SK-N-SH (cell line): ENCODE data around the gene EMP1. TPM values are rescaled to one million over a fixed set of nuclear protein-coding genes. Genes with fewer than 3 reads are reported as not detected.

Experiments
- CTCF ChIA-PET: fragments of 300-600, 350-600 bp; formaldehyde crosslinking; extraction: SDS; loops from one replicate; lab custom pipeline; 2021; lab: Yijun Ruan, JAX
- POLR2A ChIA-PET: fragments of 350-600 bp; sonication (Branson Sonifier 250); formaldehyde crosslinking; extraction: SDS; loops from one replicate; lab custom pipeline; 2020; ENCODE audit warnings: antibody characterized with exemption, inconsistent platforms; lab: Yijun Ruan, JAX
- DNase-seq: peaks from one replicate; pipeline ENCODE4 v3.0.0; 2012
- H2AFZ ChIP-seq: fragments of 200-600 bp; sonication (generic); 2 replicates; pipeline ENCODE4 v1.8.1; 2016; ENCODE audit warnings: antibody characterized with exemption, mild to moderate bottlenecking, low read depth
- H3F3A ChIP-seq: fragments of 200-600 bp; sonication (generic); replicated peaks from 2 replicates; pipeline ENCODE3; 2016; ENCODE audit warnings: antibody characterized with exemption, mild to moderate bottlenecking; ENCODE audit not compliant: insufficient read depth
- H3K27ac ChIP-seq, 2 experiments: fragments of 200-500 bp in 1 of 2; fragments of 200-600 bp in 1 of 2; sonication (Bioruptor generic) in 1 of 2; sonication (generic), shearing (Covaris generic) in 1 of 2; 2 replicates each; pipeline versions ENCODE4 v1.5.1 to v1.6.1; 2014 to 2016; ENCODE audit warnings: low read depth in 2 of 2, inconsistent platforms in 1 of 2, low read length in 1 of 2, mild to moderate bottlenecking in 1 of 2, mixed read lengths in 1 of 2
- H3K27me3 ChIP-seq: fragments of 200-600 bp; sonication (generic), shearing (Covaris generic); 2 replicates; pipeline ENCODE4 v1.6.1; 2016; ENCODE audit warnings: mixed run types; ENCODE audit not compliant: insufficient read depth
- H3K36me3 ChIP-seq, 2 experiments: fragments of 200-500 bp in 1 of 2; fragments of 200-600 bp in 1 of 2; sonication (Bioruptor generic) in 1 of 2; sonication (generic) in 1 of 2; replicated peaks in 1 of 2; 2 replicates each; pipeline versions ENCODE3 to v1.5.1; 2014 to 2016; ENCODE audit warnings: low read length in 1 of 2, mild to moderate bottlenecking in 1 of 2; ENCODE audit not compliant: insufficient read depth in 2 of 2, control insufficient read depth in 1 of 2
- H3K4me1 ChIP-seq, 2 experiments: fragments of 200-500 bp in 1 of 2; fragments of 200-600 bp in 1 of 2; sonication (Bioruptor generic) in 1 of 2; sonication (generic), shearing (Covaris generic) in 1 of 2; 2 replicates each; pipeline versions ENCODE4 v1.5.1 to v1.6.1; 2014 to 2016; ENCODE audit warnings: low read depth in 1 of 2, low read length in 1 of 2, mixed run types in 1 of 2; ENCODE audit not compliant: insufficient read depth in 2 of 2, control insufficient read depth in 1 of 2
- H3K4me2 ChIP-seq: fragments of 200-600 bp; sonication (generic), shearing (Covaris generic); 2 replicates; pipeline ENCODE4 v1.6.1; 2017; ENCODE audit warnings: mixed run types
- H3K4me3 ChIP-seq, 2 experiments: fragments of 200-500 bp in 1 of 2; fragments of 200-600 bp in 1 of 2; sonication (Bioruptor generic) in 1 of 2; sonication (generic), shearing (Covaris generic) in 1 of 2; 2 replicates each; pipeline versions ENCODE4 v1.5.1 to v1.8.1; 2014 to 2016; ENCODE audit warnings: low read depth in 2 of 2, inconsistent platforms in 1 of 2, low read length in 1 of 2, mild to moderate bottlenecking in 1 of 2, mixed read lengths in 1 of 2, moderate library complexity in 1 of 2
- H3K79me2 ChIP-seq: fragments of 200-600 bp; sonication (generic); 2 replicates; pipeline ENCODE4 v1.8.1; 2017; ENCODE audit warnings: mild to moderate bottlenecking; ENCODE audit not compliant: insufficient read depth
- H3K9ac ChIP-seq: fragments of 200-600 bp; sonication (generic); 2 replicates; pipeline ENCODE4 v1.6.1; 2017; ENCODE audit warnings: mixed run types
- H3K9me2 ChIP-seq: fragments of 200-600 bp; sonication (generic); 2 replicates; pipeline ENCODE4 v1.6.1; 2017; ENCODE audit warnings: mixed run types
- H3K9me3 ChIP-seq: fragments of 200-600 bp; sonication (generic); 2 replicates; pipeline ENCODE4 v1.6.1; 2017; ENCODE audit warnings: mixed run types, mild to moderate bottlenecking, moderate library complexity
- H4K20me1 ChIP-seq: fragments of 200-600 bp; sonication (generic); 2 replicates; pipeline ENCODE4 v1.6.1; 2017; ENCODE audit warnings: mild to moderate bottlenecking, mixed run types; ENCODE audit not compliant: insufficient read depth
- ELF1 ChIP-seq: IDR thresholded peaks from 2 replicates; pipeline ENCODE4 v1.4.0; 2012
- EP300 ChIP-seq, 2 experiments: IDR thresholded peaks; 2 replicates each; pipeline versions ENCODE4 v1.4.0 to v1.6.1; 2012; ENCODE audit warnings: borderline replicate concordance in 1 of 2, low read depth in 1 of 2, low read length in 1 of 2
- FOXM1 ChIP-seq: IDR thresholded peaks from 2 replicates; pipeline ENCODE4 v1.4.0; 2012; ENCODE audit warnings: low read depth, mild to moderate bottlenecking
- GATA2 ChIP-seq: sonication (generic); formaldehyde crosslinking; IDR thresholded peaks from 2 replicates; pipeline ENCODE4 v1.5.0; 2020; ENCODE audit warnings: mild to moderate bottlenecking, missing genetic modification reagents
- IRF3 ChIP-seq: fragments of 150-350 bp; IDR thresholded peaks from 2 replicates; pipeline ENCODE4 v1.6.1; 2016; ENCODE audit warnings: mild to moderate bottlenecking, low read depth, low read length
- JUND ChIP-seq: IDR thresholded peaks from 2 replicates; pipeline ENCODE4 v1.4.0; 2012
- MAX ChIP-seq: IDR thresholded peaks from 2 replicates; pipeline ENCODE4 v1.4.0; 2012; ENCODE audit warnings: low read depth
- MXI1 ChIP-seq: IDR thresholded peaks from 2 replicates; pipeline ENCODE4 v1.6.1; 2012; ENCODE audit warnings: mild to moderate bottlenecking, low read depth, low read length, improper control_type of control experiment
- NRF1 ChIP-seq: IDR thresholded peaks from 2 replicates; pipeline ENCODE4 v1.6.1; 2012; ENCODE audit warnings: low read depth, mild to moderate bottlenecking, low read length
- POLR2AphosphoS5 ChIP-seq: IDR thresholded peaks from 2 replicates; pipeline ENCODE4 v1.6.1; 2012; ENCODE audit warnings: low read depth, low read length
- RAD21 ChIP-seq: IDR thresholded peaks from 2 replicates; pipeline ENCODE4 v1.6.1; 2012; ENCODE audit warnings: mild to moderate bottlenecking, low read length
- RCOR1 ChIP-seq: fragments of 150-350 bp; IDR thresholded peaks from 2 replicates; pipeline ENCODE4 v1.6.1; 2017; ENCODE audit warnings: antibody characterized with exemption, low read length
- REST ChIP-seq: IDR thresholded peaks from 2 replicates; pipeline ENCODE4 v1.6.1; 2012; ENCODE audit warnings: mild to moderate bottlenecking, low read depth, low read length, moderate library complexity
- SIN3A ChIP-seq: IDR thresholded peaks from 2 replicates; pipeline ENCODE4 v1.6.1; 2012; ENCODE audit warnings: low read depth, mild to moderate bottlenecking, low read length, moderate library complexity, borderline replicate concordance
- TAF1 ChIP-seq: IDR thresholded peaks from 2 replicates; pipeline ENCODE4 v1.6.1; 2012; ENCODE audit warnings: low read depth, mild to moderate bottlenecking, low read length, moderate library complexity, borderline replicate concordance
- TEAD4 ChIP-seq: IDR thresholded peaks from 2 replicates; pipeline ENCODE4 v1.4.0; 2012; ENCODE audit warnings: mild to moderate bottlenecking, borderline replicate concordance; ENCODE audit not compliant: insufficient read depth
- YY1 ChIP-seq: IDR thresholded peaks from 2 replicates; pipeline ENCODE4 v1.4.0; 2012; ENCODE audit warnings: low read depth, mild to moderate bottlenecking
- WGBS: methylation state at CpG from one replicate; pipeline ENCODE4 v1.1.6; 2017; ENCODE audit warnings: low lambda C conversion rate; 5-methylcytosine and 5-hydroxymethylcytosine counted together
- polyA plus RNA-seq, 3 experiments: library from polyadenylated mRNA; depleted of rRNA; stranded (reverse); fragments of >200 nt; gene quantifications; 2 replicates each; pipeline ENCODE4 v1.2.3, GENCODE V29; 2012
- TF ChIP-seq, protein P1 (sequence below): IDR thresholded peaks from 2 replicates; pipeline ENCODE4 v1.4.0; 2012; ENCODE audit warnings: low read depth, borderline replicate concordance

EMP1 gene
- polyA plus RNA-seq, 1 of the 3 experiments (the other 2 are of a cell fraction): 67.4 TPM

GRCh38 chr12:13210236-13211190 is 14.0 kb downstream of the EMP1 start:
- H3K4me1 ChIP-seq: peaks cover 7 to 57% of the 10 kb centered on the region in 2 experiments
- TF ChIP-seq IRF3: no peak
- TF ChIP-seq POLR2AphosphoS5: no peak
- TF ChIP-seq, protein P1, sequence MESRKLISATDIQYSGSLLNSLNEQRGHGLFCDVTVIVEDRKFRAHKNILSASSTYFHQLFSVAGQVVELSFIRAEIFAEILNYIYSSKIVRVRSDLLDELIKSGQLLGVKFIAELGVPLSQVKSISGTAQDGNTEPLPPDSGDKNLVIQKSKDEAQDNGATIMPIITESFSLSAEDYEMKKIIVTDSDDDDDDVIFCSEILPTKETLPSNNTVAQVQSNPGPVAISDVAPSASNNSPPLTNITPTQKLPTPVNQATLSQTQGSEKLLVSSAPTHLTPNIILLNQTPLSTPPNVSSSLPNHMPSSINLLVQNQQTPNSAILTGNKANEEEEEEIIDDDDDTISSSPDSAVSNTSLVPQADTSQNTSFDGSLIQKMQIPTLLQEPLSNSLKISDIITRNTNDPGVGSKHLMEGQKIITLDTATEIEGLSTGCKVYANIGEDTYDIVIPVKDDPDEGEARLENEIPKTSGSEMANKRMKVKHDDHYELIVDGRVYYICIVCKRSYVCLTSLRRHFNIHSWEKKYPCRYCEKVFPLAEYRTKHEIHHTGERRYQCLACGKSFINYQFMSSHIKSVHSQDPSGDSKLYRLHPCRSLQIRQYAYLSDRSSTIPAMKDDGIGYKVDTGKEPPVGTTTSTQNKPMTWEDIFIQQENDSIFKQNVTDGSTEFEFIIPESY: no peak
- TF ChIP-seq TEAD4: no peak
- TF ChIP-seq EP300 (IDR thresholded peaks at IDR 0.05; ENCODE audit: borderline replicate concordance in 1 of 2, low read depth in 1 of 2, low read length in 1 of 2): no peak
- TF ChIP-seq JUND: no peak
- TF ChIP-seq ELF1: no peak
- no peak for TF ChIP-seq MAX
- H2AFZ ChIP-seq: no peak overlapping the region
- no peaks in the 10 kb centered on the region for H3K27me3 ChIP-seq
- peak overlapping the region; percentile 10; the same call in 1 of the 2 replicates for H3K9ac ChIP-seq
- peaks cover 13 to 30% of the 10 kb centered on the region in 2 experiments for H3K36me3 ChIP-seq
- ChIA-PET CTCF (interaction anchor here (1.0 to 6.8 kb wide), 12 partner anchors 10 to 296 kb away, joined by 3 to 129 read pairs (median 14); no protein-coding TSS in a partner anchor), POLR2A (no interaction called here)
- no peaks in the 10 kb centered on the region for H3K9me2 ChIP-seq
- peak overlapping the region in 1 of 2 experiments; percentile 100; a peak in 2 of 4 replicates for H3K27ac ChIP-seq
- no peaks in the 10 kb centered on the region for H4K20me1 ChIP-seq
- H3K4me2 ChIP-seq: peak overlapping the region; percentile 62; the same call in 1 of the 2 replicates
- 69% methylated on average over 4 of the region's 4 CpGs for WGBS
- no peak for DNase-seq
- H3K79me2 ChIP-seq: peaks cover 41% of the 10 kb centered on the region
- no peaks in the 10 kb centered on the region for H3K9me3 ChIP-seq
- H3F3A ChIP-seq: peaks cover 22% of the 10 kb centered on the region
- H3K4me3 ChIP-seq: no peak overlapping the region

- peaks cover 17% of the 10 kb centered on the region for H3F3A ChIP-seq
- H3K4me1 ChIP-seq: peaks cover 7 to 52% of the 10 kb centered on the region in 2 experiments
- DNase-seq: no peak
- H3K27ac ChIP-seq: peak overlapping the region in 1 of 2 experiments; percentile 100; a peak in 2 of 4 replicates
- peaks cover 20 to 38% of the 10 kb centered on the region in 2 experiments for H3K36me3 ChIP-seq
- H3K9me3 ChIP-seq: no peaks in the 10 kb centered on the region
- CTCF ChIA-PET: interaction anchor here (0.6 to 6.8 kb wide), 66 partner anchors 11 to 956 kb away, joined by 3 to 129 read pairs (median 6); partner anchors contain the start of genes EMP1, FAM234B and GPRC5D
- H3K9ac ChIP-seq: peak overlapping the region; percentile 10; the same call in 1 of the 2 replicates
- H3K4me2 ChIP-seq: peak overlapping the region; percentile 48; the same call in 1 of the 2 replicates
- H4K20me1 ChIP-seq: no peaks in the 10 kb centered on the region
- WGBS: 67% methylated on average over 7 of the region's 7 CpGs
- no peak overlapping the region for H2AFZ ChIP-seq
- peaks cover 38% of the 10 kb centered on the region for H3K79me2 ChIP-seq
- H3K4me3 ChIP-seq: no peak overlapping the region
- POLR2A ChIA-PET: interaction anchor here (1.0 kb wide), 1 partner anchor 110 kb away, joined by 3 read pairs; no protein-coding TSS in a partner anchor
- H3K9me2 ChIP-seq: no peaks in the 10 kb centered on the region
- no peaks in the 10 kb centered on the region for H3K27me3 ChIP-seq
- TF ChIP-seq YY1 (no peak), ELF1 (no peak), RCOR1 (no peak), GATA2 (CRISPR knock-in tag) (no peak), NRF1 (no peak), MXI1 (no peak), TAF1 (no peak), POLR2AphosphoS5 (no peak), REST (no peak), FOXM1 (no peak), SIN3A (no peak), RAD21 (no peak)
Observed at GRCh38 chr12:13211191-13211858, 14.8 kb downstream of the EMP1 start.
